Stimulated activated CD8-positive, alpha-beta memory T cell treated with anti-CD3 and anti-CD28 coated beads, Interleukin-15, amount 100 ng/mL, for 4 hours (primary cell): ENCODE data around the gene ITGB2.

Source experiments
- DNase-seq, 2 donors: peaks; one replicate each; pipeline ENCODE4 v3.0.0-alpha.2; 2020; ENCODE audit warnings: low read depth in 2 of 2

ITGB2 gene

GRCh38 chr21:44867999-44868700 is 52.5 kb downstream of the ITGB2 start:
- DNase-seq = no peak

DNA sequence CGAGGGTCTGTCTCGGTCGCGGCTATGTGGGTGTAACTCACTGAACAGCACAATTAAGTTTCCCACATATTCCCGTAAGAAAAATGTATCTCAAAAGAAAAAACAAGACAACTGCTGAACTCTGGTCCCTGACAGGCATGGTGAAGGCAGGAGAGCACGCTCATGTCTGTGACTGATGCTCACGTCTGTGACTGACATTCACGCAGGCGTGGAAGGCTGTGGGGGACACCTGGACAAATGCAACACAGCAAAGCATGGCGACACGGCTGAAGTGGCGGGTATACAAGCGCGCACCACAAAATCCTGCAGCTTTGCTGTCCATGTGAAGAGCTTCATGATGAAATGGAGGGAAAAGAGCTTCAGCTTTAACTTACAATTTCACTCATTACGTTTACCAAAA is 53.2 kb downstream of the ITGB2 start:
- no peak for DNase-seq

GRCh38 chr21:44866780-44867179 is 53.9 kb downstream of the ITGB2 start:
- no peak for DNase-seq

DNA sequence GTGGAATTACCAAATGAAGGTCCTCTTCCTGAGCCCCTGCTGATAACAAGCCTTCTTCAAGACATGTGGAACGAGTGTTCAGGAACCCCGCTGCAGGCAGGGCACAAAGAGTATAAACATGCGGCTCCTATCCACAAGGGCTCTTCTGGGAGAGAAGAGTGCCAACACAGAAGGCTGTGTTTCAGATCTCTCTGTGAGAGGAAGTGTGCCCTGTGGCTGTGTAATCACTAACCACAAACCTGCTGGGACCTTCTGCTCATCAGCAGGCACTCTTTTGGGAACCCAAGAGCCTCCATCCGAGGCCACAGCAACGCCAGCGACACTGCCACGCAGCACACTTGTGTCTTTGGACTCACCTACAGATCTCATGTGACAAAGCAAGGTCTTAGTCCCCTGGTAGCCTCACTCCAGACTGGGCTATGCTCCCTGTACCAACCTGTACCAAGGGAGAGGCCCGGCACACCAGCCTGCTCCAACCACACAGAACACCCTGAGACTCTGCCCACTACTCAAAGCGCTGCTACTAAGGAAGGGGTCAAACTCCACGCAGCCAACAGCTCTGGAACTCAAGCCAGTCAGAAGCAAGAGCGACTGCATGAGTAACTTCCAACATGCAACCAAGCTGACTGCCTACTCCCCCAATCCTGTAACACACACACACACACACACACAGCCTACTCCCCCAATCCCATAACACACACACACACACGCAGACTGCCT is 55.0 kb downstream of the ITGB2 start:
- DNase-seq = no peak

DNA sequence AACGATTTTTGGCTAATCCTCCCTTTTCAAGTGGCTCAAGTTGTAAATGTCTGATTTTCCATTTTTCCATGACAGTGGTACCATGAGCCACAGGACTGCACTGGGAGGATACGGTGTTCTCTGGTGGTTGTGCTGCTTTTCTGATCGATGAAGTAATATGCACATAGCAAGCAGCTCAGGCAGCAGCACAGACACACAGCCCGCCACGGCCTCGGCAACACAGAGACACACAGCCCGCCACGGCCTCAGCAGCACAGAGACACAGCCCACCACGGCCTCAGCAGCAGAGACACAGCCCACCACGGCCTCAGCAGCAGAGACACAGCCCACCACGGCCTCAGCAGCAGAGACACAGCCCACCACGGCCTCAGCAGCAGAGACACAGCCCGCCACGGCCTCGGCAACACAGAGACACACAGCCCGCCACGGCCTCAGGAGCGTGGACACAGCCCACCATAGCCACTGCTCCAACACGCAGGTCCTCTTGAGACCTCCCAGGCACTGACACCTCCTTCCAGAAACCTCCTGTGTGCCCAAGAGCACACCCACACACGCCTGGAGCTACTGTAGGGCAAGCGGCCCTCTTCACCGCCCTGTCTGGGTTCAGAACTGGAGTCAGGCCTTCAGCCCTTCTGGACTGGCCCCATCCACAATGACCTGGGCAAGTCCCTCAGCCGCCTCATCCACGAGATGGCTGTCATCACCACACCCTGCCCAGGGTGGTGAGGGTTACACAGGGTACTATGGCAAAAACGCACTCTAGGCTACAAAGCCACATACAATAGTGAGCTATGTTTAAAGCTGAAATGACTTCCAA is 57.6 kb downstream of the ITGB2 start:
- DNase-seq = no peak

DNA sequence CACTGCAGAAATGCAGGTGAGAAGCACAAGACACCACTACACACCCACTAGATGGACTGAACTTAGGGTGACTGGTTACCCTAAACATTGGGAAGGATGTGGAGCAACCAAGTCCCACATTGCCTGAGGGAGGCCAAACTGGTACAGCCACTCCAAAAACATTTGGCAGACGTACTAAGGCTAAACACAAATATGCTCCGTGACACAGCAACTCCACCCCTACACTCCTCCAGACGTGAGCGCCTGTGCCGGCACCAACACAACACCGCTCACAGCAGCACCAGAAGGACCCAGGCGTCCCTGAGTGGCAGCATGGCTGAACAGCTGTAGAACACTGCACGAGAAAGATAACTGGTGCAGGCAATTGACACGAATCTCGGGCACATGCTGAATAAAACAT is 61.9 kb downstream of the ITGB2 start:
- no peak for DNase-seq

GRCh38 chr21:44858291-44858690 is 62.4 kb downstream of the ITGB2 start:
- no peak for DNase-seq

DNA sequence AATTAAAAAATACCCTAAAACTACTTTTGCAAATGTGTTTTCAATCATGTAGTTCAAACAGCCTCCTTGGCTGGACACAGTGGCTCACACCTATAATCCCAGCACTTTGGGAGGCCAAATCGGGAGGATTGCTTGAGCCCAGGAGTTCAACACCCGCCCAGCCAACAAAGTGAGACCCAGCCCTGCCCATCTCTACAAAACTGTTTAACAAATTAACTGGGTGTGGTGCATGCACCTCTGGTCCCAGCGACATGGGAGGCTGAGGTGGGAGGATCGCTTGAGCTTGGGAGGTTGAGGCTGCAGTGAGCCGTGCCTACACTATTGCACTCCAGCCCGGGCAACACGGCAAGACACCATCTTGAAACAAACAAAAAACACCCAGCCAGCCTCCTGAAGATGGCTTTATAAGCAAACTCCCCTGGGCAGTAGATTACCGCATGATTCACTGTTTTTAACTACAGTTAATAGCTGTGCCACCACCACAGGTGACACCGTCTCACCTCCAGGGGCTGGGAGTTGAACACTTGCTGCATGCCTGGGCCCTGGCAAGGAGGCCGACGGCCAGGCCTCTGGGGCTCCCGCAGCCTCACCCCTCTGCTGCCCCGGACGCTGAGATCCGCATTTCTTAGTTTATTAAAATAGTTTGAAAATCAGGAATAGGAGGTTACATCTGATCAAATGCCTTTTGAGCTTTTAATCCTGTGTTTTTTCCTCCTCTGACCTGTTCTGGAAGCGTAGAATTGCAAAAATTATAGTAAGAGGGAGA is 63.4 kb downstream of the ITGB2 start:
- no peak for DNase-seq

DNA sequence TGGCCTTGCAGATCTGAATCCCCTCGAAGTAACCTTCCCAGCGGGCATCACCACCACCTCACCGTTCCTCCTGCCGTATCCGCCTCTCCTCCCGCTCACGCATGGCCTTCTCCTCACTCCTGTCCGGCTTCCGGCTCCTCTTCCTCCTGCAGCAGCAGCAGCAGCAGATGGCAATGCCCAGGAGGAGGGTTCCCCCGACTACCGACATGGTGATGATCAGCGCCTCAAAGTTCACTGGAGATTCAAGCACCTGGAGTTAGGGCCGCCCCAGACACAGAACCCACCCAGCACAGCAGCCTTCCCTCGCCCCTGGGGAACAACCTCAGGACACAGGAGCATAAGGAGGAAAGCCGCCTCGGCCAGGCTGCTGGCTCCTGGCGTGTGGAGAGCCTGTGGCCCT is 64.6 kb downstream of the ITGB2 start:
- no peak for DNase-seq

- no peak for DNase-seq
These were observed 65.1 kb downstream of the ITGB2 start for GRCh38 chr21:44855572-44855971.

DNA sequence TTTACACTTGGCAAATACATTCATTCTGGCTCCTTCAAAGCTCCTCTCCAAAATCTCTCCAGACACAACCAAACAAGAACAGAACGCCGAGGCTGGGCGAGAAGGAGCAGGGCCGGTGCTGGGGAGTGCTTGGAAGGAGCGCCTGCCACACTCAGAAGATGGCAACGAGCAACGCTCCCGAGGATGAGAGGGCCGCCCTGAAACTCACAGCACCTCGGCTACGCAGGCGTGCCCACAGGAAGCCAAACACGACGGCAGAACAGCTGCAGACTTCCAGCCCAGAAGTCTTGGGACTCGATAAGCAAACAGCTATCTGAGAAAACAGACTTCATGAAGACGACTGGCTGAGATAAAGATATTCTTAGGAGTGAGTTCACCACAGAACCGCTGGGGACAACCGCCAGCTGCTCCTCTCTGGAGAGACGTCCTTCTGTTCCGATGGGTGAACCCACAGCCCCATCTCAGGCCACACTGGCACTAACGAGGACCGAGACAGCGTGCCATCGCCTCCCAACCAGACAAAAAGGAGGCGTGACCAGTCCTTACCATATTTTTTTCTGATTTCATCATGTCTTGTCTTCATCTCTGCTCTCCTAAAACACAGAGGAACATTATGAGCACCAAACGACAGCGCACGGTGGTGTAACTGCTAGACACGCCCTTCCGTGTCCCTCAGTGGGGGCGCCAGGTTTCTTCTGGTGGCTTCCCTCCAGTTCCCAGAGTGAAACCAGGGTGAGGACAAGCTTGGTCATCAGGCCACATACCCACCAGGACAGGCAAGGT is 65.8 kb downstream of the ITGB2 start:
- DNase-seq = no peak

- DNase-seq = no peak
These were observed 66.4 kb downstream of the ITGB2 start for GRCh38 chr21:44854391-44854663.

- DNase-seq = no peak
These were observed 66.9 kb downstream of the ITGB2 start for GRCh38 chr21:44853601-44854390.

- no peak for DNase-seq
These were observed 69.6 kb downstream of the ITGB2 start for GRCh38 chr21:44850905-44851657.

- DNase-seq = no peak
These were observed 70.4 kb downstream of the ITGB2 start for GRCh38 chr21:44850208-44850800.

GRCh38 chr21:44849616-44850130 is 71.0 kb downstream of the ITGB2 start:
- DNase-seq = no peak

- no peak for DNase-seq
These were observed 71.7 kb downstream of the ITGB2 start for GRCh38 chr21:44848821-44849521.

DNA sequence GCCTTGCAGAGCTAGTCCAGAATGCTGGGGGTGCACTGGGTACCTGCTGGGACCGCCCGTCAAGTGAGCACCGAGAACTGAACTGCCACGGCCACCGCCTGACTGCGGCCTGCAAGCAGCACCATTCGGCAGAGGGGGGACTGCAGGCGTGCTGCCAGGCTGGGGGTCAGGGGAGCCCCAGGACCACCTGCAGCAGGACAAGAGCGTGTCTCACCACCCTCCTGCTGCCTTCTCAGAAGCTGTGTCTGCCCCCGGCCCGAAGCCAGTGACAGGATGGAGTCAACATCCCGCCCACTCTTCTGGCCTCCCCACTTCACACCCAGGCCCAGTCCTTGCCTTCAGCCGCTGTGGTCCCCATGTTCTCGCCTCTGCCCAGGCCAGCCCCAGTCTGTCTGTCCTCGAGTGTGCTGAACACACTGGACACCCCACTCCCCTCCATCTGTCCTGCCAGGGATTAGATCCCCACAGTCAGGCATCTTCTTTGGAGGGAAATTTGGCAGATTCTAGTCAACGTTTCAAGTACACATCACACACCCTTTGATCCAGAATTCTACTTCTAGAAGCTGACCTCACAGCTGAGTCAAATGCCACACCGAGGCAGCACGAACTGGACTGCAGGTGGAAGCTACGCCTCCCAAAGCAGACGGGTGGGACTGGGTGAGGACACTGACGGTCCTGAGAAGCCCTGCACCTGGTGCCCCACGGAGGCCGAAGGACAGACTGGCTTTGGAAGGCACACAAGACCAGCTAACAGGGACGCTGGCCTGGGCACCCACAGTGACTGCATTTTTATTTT is 73.2 kb downstream of the ITGB2 start:
- DNase-seq = no peak
